DND-41 (cell line): ENCODE measurements around the gene UNC13B.

Source experiments
- CTCF ChIP-seq: IDR thresholded peaks from 2 replicates; pipeline ENCODE4 v1.5.1; 2012; ENCODE audit warnings: borderline replicate concordance, low read length, moderate library complexity, mild to moderate bottlenecking; ENCODE audit not compliant: poor library complexity, severe bottlenecking; ENCODE audit errors: extremely low read depth
- EZH2 ChIP-seq: IDR thresholded peaks from 3 replicates; pipeline ENCODE4 v1.6.1; 2012; ENCODE audit warnings: borderline replicate concordance, low read depth, mild to moderate bottlenecking, moderate library complexity, low read length, inconsistent platforms; ENCODE audit not compliant: severe bottlenecking

GRCh38 chr9:35306283-35306682 is 144.5 kb downstream of the UNC13B start:
- TF ChIP-seq CTCF: no peak
- TF ChIP-seq EZH2: no peak
